Activated CD8-positive, alpha-beta memory T cell treated with anti-CD3 and anti-CD28 coated beads, Interleukin-2, amount 50 U/mL, for 24 hours (primary cell): ENCODE results near the gene SLC1A2.

Experiments used
- DNase-seq: peaks from one replicate; pipeline ENCODE4 v3.0.0-alpha.2; 2020; ENCODE audit errors: extremely low read depth

SLC1A2 gene

DNA sequence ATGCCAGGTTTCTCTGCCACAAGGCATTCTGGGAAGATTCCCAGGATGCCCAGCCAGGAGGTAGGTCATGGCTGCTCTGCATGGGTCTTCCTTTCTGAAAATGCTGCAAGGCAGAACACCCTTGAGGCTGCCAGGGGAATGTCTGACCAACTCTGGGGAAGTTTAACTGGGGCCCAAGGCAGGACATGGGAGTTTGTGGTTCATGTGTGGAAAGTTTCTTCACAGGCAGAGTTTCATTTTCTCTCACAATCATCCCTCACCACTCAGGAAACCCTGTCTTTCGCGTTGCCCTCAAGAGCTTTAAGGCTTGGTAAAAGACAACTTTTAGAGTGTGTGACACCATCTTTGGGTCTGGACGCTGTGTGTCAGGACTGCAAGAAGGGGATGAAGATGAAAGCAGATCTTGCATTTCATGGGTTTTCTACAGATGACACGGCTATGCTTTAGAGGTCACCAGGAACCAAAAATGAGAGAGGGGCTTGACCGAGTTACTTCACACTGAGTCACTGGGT lies 146.9 kb downstream of the SLC1A2 start:
- peak; percentile 9 for DNase-seq

DNA sequence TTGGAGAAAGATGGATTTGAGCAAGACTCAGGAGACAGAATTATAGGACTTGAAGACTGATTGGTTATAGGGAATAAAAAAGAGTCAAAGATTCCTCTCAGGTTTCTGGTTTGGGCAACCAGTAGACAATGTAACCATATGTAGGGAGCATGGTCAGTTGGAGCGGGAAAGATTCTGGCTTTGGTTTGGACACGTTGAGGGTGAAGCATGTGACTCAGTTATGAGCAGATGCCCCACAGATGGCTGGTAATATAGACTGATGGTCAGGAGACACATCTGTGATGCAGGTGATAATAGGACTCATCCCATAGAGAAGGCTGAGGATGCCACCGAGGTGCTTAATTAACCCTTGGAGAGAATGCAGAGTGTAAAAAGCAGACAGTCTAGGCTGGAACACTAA lies 148.3 kb downstream of the SLC1A2 start:
- DNase-seq = no peak

DNA sequence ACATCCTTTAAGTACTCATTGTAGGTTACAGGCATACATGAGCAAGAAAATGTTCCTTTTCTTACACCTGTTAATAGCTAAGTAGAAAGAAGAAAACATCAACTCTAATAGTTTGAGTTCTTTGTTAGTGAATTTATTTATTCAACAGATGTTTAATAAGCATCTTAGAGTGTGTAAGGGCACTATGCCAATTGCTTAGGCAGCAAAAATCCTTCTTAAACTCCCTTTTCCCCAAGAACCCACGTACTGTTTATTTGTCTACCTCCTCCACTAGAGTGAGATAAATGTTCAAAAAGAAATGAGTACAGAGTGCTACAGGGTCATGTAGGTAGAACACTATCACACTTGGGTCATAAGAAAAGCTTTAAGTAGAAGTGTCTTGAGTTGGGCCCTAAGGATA lies 149.0 kb downstream of the SLC1A2 start:
- DNase-seq = no peak

DNA sequence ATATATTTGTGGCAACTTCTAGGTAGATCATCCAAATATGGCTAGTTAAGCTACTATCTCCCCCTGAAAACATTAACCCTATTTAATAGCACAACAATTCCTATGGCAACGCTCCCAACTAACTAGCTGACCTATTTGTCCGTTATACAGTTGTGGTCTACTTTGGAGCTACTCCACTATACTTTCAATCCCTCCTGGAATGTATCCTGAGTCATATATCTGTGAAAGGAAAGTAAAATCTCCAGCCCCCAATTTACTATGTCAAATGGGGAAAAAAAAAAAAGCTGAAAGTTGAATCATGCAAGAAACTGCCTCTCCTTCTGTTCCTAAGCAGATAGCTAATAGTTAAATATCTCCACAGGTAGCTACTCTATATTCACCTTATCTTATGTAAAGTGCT lies 151.9 kb downstream of the SLC1A2 start:
- DNase-seq = no peak

DNA sequence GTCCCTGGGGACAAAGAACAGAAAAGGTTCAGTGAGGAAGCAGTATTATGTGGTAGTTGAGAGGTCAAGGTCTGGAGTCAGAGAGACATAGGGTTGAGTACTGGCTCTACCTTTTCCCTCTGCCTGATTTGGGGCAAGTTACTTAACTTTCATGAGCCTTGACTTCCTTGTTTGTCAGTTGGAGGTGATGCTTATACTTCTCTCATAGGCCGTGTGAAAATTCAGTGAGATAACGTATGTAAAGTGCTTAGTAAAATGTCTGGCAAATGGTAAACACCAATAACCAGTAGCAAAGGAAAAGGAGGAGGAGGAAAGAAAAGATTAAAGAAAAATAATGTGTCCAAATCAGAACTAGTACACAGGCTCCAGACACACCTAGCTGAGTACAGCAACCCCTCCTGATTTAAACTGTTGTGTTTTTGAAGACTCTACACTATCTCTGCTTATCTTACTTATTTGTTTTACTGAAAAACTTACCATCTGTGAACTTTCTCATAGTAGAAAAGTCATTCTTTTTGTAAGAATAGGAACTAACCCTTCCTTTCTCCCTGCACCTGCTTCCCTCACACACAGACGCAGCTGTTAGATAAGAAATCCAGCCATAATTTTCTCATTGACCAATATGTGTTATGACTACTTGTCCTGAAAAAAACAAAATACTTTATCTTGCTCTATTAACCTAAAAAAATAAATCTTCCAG lies 153.5 kb downstream of the SLC1A2 start:
- DNase-seq = no peak

DNA sequence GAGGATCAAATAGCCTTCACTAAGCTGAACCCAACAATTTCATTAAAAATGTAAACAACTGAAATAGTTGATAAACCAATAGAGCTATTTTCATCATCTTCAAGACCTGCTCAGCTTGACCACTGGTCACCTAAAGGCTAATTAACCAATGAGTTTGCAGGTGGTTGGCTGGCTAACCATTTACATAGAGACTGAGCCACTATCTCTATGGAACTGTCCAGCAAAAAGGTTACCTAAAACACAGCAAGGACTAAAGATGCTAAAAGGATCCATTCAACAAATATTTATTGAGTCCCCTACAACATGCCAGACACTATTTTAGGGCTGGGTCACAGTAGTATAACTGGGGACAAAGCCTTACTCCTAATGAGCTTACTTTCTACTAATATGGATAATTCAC lies 156.6 kb downstream of the SLC1A2 start:
- no peak for DNase-seq

DNA sequence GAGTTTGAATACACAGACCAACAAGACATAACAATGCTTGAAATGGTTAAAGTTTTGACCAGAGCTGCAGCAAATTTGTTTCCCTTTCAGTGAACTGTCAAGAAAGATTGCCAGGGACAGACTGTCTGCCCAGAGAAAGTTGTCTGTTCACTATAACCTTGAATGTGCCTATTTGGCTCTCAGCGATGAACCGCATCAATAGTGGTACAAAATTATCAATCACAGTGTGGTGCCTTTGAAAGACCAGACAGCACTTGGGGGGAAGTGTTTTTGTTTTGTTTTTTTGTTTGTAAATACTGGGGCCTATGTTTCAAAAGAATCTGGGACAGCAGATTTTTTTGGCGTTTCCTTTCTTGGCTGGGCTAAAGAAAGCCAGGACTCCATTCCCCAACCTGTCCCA lies 157.3 kb downstream of the SLC1A2 start:
- no peak for DNase-seq

DNA sequence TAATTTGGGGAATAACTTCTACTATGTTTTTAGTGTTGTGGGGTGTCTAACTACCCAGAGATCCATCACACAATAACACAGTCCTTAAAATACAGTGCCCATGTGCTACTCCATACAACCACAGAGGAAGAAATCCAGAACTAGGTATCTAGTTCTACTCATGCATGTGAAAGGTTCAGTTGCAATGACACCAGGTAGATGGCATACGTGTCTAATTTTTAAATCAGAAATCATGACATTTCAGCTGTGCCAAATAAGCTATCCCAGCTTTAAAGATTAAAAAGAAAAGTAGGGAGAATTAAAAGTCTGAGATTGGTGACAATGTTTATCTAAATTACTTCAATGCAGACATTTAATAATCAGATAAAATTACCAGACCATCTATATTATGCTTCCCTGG lies 158.2 kb downstream of the SLC1A2 start:
- DNase-seq = no peak

DNA sequence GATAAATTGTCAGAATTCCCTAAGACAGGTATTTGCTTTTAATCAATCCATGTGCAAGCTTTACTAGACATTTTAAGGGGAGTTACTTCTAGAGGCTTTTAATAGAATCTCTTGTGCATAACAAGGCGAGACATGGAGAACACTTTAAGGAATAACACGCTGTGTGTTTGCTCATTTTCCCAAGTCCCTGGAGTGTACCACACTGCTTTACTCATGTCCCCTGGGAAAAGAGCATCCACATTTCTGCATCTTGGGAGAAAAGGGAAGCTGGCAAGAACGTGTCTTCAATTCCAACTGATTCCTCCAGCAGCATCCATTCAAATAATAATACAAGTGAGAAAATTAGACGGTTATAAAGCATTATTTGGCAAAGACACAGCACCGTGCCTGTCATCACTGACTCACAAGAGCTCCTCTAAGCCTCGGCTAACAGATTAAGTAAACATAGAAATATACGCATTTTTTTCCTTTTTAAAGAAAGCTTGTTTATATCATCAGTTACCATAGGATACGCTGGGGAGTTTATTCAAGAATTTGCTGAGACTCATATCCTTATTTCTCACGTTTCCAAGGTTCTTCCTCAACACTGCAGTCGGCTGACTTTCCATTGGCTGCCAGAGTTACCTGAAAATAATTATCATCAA lies 158.9 kb downstream of the SLC1A2 start:
- no peak for DNase-seq

DNA sequence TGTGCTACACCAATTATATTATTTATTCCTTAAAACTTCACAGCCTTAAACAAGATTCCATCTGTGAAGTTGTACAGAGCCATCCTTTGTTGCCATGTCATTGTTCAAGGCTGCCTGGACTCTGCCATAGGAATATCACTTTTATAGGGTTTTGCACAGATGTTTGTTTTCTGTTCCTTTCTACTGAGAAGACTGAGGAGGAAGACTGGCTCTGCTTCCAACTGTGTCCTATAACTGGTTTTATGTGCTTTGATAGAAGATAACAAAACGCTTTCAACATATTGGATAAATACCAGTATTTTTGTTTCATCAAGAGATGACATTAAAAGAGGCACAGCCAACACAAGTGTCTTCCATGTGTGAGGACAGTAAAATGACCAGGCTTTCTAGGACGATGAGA lies 159.8 kb downstream of the SLC1A2 start:
- no peak for DNase-seq

DNA sequence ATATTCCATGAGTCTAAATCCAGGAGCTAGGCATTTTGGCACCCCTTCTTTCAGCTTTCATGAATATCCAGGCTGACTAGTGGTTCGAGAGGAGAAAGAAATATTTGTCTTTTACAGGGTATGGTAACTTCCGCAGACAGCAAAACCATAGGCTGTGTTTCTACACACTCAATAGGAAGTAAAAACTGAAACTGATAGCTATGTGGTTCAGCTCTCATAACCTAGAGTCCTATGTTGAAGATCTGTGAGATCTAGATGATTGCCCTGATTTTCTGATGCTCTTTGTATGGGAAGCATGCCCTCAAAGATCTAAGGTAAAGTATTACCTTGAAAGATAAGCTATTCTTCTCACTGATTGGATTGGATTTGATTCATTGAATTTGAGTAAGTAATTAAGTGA lies 162.1 kb downstream of the SLC1A2 start:
- DNase-seq = no peak

DNA sequence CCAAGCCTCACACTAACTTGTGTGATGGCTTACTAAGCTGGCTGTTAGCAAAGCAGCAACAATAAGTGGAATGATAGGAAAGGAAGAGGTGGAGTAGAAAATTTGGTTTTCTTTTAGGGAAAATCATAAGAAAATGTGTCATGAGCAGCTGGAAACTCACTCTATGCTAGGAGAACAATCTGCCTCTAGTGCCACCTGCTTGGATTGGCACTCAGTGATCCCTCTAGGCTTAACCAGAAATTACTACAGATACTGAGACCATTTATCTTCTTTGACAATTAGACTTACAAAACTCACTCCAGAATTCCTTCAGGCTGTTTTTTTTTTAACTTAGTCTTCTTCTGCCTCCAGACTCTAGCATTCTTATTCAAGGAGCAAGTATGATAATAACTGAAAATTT lies 163.1 kb downstream of the SLC1A2 start:
- no peak for DNase-seq

DNA sequence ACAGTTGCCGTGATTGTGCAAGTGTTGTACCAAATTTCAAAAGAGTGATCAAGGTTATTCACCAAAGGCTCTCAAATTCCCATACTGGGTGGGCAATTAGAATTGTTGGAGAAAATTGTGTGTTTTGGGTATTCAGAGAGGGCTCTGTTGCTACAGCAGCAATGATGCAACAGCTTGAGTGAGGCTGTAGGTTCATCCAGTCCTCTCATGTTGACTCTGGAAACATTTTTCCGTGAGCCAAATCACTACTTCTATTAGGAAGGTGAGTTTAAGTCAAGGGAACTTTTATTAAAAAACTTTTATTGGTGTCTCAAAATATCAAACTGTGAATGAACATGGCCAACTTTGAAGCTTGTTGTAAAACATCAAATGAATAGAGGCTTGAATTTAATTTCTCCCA lies 163.8 kb downstream of the SLC1A2 start:
- no peak for DNase-seq

DNA sequence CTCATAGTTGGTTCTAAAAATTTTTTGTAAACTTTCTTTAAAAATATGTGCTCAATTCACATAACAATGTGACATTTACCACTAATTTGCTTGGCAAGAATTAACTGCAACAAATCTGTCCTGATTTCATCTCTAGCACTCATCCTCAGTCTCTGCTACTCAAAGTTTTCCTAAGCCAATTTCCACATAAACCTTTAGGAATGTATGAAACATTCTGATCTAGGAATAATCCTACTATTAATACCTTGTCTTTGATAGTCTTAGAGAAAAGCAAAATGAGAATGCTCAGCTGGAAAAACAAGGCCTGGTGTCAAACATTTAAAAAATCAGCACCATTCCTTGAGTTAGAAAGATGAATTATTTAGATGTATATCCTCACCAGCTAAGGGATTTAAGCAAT lies 166.1 kb downstream of the SLC1A2 start:
- DNase-seq = no peak

DNA sequence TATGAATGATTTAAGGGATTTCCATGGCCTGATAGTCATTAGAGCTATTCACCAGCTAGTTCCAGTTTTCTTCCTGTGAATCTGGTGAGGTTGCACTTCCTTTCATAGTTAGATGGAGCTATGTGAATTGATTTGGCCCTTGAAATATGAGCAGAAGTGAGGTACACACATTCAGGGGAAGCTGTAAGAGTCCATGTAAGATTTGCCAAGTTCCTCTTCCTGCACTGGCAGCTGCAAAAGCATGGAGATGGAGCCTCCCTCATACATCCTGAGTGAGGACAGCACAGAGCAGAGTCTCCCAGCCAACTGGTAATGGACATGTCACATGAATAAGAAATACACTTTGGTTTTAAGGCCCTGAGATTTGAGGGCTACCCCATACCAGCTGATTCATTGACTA lies 168.7 kb downstream of the SLC1A2 start:
- DNase-seq = no peak

DNA sequence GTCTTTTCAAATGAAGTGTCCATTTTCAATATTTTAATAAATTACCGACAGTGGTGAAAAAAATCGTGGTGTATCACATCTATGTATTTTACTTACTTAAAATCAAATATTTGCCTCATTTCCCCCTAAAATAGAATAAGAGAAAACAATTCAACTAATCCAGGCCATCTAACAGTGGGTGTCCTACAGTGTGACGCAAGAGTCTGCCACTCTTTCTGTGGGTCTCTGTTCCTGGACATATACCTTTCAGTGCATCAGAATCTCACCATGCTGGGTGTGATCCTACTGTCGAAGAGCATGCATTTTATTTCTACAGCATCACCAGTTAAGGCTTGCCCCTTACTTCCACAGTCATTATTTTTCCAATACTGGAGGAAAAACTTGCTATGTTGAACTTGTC lies 169.2 kb downstream of the SLC1A2 start:
- DNase-seq = no peak

DNA sequence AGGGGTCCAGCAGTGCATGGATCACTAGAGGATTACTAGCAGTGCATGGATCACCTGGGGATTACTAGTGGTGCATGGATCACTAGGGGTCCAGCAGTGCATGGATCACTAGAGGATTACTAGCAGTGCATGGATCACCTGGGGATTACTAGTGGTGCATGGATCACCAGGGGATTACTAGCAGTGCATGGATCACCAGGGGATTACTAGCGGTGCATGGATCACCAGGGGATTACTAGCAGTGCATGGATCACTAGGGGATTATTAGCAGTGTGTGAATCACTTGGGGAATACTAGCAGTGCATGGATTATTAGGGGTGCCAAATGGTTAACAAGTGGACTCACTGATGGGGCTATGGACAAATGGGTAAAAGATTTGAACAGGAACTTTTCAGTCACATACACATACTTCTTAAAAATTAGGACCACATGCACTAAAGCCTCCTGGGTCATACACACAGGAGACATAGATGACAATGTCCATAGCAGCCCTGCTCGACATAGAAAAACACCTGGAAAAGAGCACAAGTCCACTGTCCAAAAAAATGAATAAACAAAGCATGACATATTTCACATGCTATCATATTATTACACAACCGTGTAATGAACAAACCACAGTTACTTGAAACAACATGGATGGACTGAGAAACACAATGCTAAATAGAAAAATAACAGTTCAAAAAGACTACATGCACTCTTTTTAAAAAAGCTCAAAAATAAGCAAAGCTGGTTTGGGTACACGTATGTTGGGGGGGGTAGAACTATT lies 170.6 kb downstream of the SLC1A2 start:
- no peak for DNase-seq

DNA sequence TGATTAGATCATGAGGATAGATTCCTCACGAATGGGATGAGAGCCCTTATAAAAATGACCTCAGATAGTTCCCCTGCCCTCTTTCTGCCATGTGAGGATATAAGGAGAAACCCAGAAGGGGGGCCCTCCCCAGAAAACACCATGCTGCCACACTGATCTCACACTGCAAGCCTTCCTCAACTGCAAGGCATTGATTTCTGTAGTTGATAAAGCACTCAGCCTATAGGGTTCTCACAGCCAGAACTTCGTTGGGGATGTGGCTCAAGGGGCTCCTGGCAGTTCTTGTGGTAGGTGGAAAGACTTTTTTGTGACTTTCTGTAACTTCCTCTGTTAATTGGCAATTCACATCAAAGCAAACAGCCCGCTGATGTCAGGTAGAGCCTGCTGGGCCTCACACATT lies 171.5 kb downstream of the SLC1A2 start:
- DNase-seq = no peak

DNA sequence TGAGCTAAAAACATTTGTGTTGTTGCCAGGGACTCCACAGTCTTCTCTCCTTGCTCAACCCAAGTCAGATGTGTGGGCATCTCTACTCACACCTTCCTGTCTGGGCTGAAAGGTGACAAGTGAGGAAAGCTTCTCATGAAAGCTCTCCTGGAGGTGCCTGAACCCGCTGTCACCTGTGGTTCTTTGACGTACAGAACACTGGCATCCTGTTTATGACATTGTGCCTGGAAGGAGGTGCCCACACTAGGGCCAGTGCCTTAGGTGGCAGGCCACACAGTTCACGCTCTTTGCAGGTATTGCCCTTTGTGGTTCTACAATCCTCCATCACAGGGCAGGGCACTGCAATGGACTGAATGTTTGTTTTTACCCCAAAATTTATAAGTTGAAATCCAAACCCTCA lies 171.9 kb downstream of the SLC1A2 start:
- peak; percentile 7 for DNase-seq

DNA sequence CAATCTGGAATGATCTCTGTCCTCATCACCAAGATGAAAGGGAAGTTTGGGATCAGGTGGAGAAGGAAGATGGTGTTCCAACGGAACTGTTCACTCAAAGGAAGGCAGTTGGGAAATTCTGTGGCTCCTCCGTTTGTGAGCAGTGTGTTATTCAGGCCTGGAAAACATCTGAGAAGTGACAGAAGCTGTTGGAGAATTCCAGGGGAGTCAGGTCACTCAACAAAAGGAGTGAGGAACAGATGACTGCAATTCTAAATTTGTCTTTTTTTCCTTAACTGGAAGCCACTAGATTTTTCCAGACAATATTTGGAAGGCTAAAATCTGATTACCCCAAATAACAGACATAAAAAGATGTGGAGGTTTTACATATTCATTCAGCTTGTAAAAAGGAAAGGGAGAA lies 172.6 kb downstream of the SLC1A2 start:
- no peak for DNase-seq

DNA sequence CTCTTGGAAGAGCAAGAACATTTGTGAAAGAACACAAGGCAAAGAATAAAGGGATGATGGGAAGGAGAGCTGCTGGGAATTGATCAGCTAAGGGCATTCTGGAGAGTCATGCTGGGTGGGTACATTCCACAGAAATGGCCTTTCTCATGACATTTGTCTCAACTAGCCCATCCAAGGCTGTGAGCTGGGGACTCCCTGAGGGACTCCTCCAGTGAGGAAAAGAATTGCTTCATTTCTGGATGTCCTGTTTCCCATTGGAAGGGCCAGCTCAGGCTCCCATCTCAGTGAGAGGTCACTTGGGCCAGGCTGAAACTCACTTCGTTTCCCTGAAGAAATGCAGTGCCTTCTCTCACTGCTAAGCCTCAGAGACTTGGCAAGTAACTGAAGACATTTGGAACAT lies 173.6 kb downstream of the SLC1A2 start:
- DNase-seq = no peak

DNA sequence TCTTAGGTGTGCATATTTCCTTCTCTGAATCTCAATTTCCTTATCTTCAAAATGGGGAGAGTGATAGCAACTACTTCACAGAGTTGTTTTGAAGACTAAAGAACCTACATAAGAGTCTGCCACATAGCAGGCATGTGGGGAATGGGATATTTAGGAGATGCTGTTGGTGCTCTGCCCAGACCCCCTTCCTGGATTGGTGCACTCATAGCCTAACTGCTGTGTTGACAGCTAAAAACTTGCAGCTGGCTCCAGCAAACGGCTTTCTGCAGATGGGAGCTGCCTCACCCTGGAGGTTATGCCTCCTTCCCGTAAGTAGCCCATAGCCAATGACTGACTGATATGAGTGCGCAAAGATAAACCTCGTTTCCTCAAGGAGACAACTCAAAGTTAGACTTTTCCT lies 174.3 kb downstream of the SLC1A2 start:
- DNase-seq = no peak

DNA sequence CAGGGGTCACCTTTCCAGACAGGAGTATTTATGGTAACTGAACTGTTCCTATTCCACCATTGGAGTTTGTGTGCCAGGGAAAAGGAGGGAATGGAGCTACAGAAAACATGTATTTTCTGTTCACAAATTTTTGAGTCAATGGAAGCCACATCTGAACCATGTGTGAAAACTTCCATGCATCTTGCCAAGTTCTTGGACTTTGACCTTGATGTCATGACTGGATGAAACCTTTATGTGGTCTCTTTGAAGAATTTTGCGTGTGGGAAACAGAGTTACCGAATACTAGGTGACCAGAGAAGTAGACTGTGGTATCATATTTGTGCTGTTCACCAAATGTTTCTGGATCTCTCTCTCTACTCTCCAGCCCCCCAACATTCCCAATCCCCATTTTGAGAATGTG lies 175.6 kb downstream of the SLC1A2 start:
- no peak for DNase-seq
